ENCODE measurements around the gene TNFAIP2. TPM values are rescaled to one million over a fixed set of nuclear protein-coding genes. Genes with fewer than 3 reads are reported as not detected.

Gene TNFAIP2
- polyA plus RNA-seq, 1 donor from 2014 or later = 1.8 TPM

DNA sequence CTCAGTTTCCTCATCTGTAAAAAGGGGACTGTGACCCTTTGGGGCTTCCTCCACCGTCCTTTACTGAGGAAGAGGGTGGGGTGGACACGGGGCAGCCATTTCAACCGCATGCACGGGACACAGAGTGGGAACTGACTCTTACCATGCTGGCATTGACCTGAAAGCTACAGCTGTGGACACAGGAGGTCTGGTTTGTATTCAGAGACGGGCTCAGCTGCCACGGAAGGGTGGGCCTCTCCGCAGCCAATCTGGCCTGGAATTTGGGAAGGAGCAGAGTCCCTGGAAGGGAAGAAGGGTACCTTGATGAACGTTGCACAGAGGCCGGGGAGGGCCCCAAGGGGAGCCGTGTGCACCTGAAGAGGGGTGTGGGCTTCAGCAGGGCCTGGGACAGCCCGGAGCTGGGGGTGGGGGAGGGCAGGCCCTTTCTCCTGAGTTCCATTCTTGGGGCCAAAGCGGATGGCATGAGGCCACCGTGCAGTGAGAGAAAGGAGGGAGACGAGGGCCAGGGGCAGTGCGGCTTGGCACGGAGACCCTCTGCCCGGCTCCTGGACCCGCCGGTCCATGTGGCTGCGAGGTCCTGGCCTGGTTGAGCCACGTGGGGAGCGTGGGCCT, 14.5 kb downstream of the TNFAIP2 start:
- H3K27ac ChIP-seq (ENCODE audit: low read length) = no peak overlapping the region
- TF ChIP-seq RAD21 (conservative IDR thresholded peaks at IDR 0.05) (no peak), EZH2 (IDR thresholded peaks at IDR 0.05; ENCODE audit: borderline replicate concordance, insufficient read depth, low read length, poor library complexity, severe bottlenecking) (no peak), REST (IDR thresholded peaks at IDR 0.05; ENCODE audit: borderline replicate concordance) (no peak), SMC3 (conservative IDR thresholded peaks at IDR 0.05; ENCODE audit: poor library complexity) (no peak), MXI1 (conservative IDR thresholded peaks at IDR 0.05; ENCODE audit: poor library complexity, severe bottlenecking) (no peak), TAF1 (IDR thresholded peaks at IDR 0.05; ENCODE audit: low read depth) (no peak), EP300 (conservative IDR thresholded peaks at IDR 0.05; ENCODE audit: poor library complexity, severe bottlenecking) (no peak), POLR2AphosphoS5 (IDR thresholded peaks at IDR 0.05) (no peak)
- TF ChIP-seq, protein P1, sequence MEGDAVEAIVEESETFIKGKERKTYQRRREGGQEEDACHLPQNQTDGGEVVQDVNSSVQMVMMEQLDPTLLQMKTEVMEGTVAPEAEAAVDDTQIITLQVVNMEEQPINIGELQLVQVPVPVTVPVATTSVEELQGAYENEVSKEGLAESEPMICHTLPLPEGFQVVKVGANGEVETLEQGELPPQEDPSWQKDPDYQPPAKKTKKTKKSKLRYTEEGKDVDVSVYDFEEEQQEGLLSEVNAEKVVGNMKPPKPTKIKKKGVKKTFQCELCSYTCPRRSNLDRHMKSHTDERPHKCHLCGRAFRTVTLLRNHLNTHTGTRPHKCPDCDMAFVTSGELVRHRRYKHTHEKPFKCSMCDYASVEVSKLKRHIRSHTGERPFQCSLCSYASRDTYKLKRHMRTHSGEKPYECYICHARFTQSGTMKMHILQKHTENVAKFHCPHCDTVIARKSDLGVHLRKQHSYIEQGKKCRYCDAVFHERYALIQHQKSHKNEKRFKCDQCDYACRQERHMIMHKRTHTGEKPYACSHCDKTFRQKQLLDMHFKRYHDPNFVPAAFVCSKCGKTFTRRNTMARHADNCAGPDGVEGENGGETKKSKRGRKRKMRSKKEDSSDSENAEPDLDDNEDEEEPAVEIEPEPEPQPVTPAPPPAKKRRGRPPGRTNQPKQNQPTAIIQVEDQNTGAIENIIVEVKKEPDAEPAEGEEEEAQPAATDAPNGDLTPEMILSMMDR (IDR thresholded peaks at IDR 0.05; ENCODE audit: poor library complexity, severe bottlenecking) = no peak
- H2AFZ ChIP-seq (ENCODE audit: low read depth, low read length) = no peak overlapping the region
- H3K79me2 ChIP-seq (replicated peaks; ENCODE audit: insufficient read depth, low read length) = no peaks in the 10 kb centered on the region
- H3K27me3 ChIP-seq (ENCODE audit: insufficient read depth, low read depth, low read length) = no peaks in the 10 kb centered on the region
- no peak overlapping the region for H3K9ac ChIP-seq (ENCODE audit: low read length)
- no peaks in the 10 kb centered on the region for H4K20me1 ChIP-seq (ENCODE audit: insufficient read depth)
- H3K9me2 ChIP-seq (ENCODE audit: insufficient read depth, low read length) = no peaks in the 10 kb centered on the region
- H3K4me2 ChIP-seq (ENCODE audit: low read length) = no peak overlapping the region
- H3K4me3 ChIP-seq (ENCODE audit: low read length) = no peak overlapping the region
- no peaks in the 10 kb centered on the region for H3K36me3 ChIP-seq (ENCODE audit: insufficient read depth, low read length)
- H3F3A ChIP-seq (ENCODE audit: insufficient read depth, low read length, poor library complexity, severe bottlenecking) = no peaks in the 10 kb centered on the region
- H3K9me3 ChIP-seq (ENCODE audit: low read length) = no peaks in the 10 kb centered on the region

GRCh38 chr14:103138301-103139131, 15.3 kb downstream of the TNFAIP2 start:
- no peak overlapping the region for H3K27ac ChIP-seq (ENCODE audit: low read length)
- no peaks in the 10 kb centered on the region for H3K27me3 ChIP-seq (ENCODE audit: insufficient read depth, low read depth, low read length)
- TF ChIP-seq REST (IDR thresholded peaks at IDR 0.05; ENCODE audit: borderline replicate concordance) (no peak), EZH2 (IDR thresholded peaks at IDR 0.05; ENCODE audit: borderline replicate concordance, insufficient read depth, low read length, poor library complexity, severe bottlenecking) (no peak), SMC3 (conservative IDR thresholded peaks at IDR 0.05; ENCODE audit: poor library complexity) (no peak), POLR2AphosphoS5 (IDR thresholded peaks at IDR 0.05) (no peak), RAD21 (conservative IDR thresholded peaks at IDR 0.05) (no peak), EP300 (conservative IDR thresholded peaks at IDR 0.05; ENCODE audit: poor library complexity, severe bottlenecking) (no peak), TAF1 (IDR thresholded peaks at IDR 0.05; ENCODE audit: low read depth) (no peak)
- TF ChIP-seq, protein P1 (IDR thresholded peaks at IDR 0.05; ENCODE audit: poor library complexity, severe bottlenecking) = no peak
- no peaks in the 10 kb centered on the region for H3K9me2 ChIP-seq (ENCODE audit: insufficient read depth, low read length)
- no peak overlapping the region for H3K9ac ChIP-seq (ENCODE audit: low read length)
- H3F3A ChIP-seq (ENCODE audit: insufficient read depth, low read length, poor library complexity, severe bottlenecking) = no peaks in the 10 kb centered on the region
- no peaks in the 10 kb centered on the region for H3K36me3 ChIP-seq (ENCODE audit: insufficient read depth, low read length)
- no peaks in the 10 kb centered on the region for H3K9me3 ChIP-seq (ENCODE audit: low read length)
- H2AFZ ChIP-seq (ENCODE audit: low read depth, low read length) = no peak overlapping the region
- H3K4me3 ChIP-seq (ENCODE audit: low read length) = no peak overlapping the region
- no peaks in the 10 kb centered on the region for H4K20me1 ChIP-seq (ENCODE audit: insufficient read depth)
- H3K4me2 ChIP-seq (ENCODE audit: low read length) = no peak overlapping the region
- H3K79me2 ChIP-seq (replicated peaks; ENCODE audit: insufficient read depth, low read length) = no peaks in the 10 kb centered on the region
